Psoas muscle (tissue), 8 donors: ENCODE results near the gene TRIM61. TPM values are rescaled to one million over a fixed set of nuclear protein-coding genes. Genes with fewer than 3 reads are reported as not detected.

ENCODE experiments used
- ATAC-seq, 4 donors: fragments of 200-7000 bp; cut with Tn5 transposase; one replicate each; pipeline ENCODE4 v1.9.1; 2020; ENCODE audit warnings: moderate library complexity in 3 of 4, mild to moderate bottlenecking in 2 of 4
- DNase-seq, 2 donors: peaks; one replicate each; pipeline ENCODE4 v3.0.0-alpha.2; 2020
- H3K27ac ChIP-seq: fragments of 200-600 bp; one replicate; pipeline ENCODE4 v1.8.0; 2022
- H3K27me3 ChIP-seq, 3 donors: fragments of 200-600 bp in 1 of 3; one replicate each; pipeline versions ENCODE4 v1.6.1 to v1.8.0; 2013 to 2022; ENCODE audit warnings: low read length in 2 of 3, mild to moderate bottlenecking in 2 of 3, moderate library complexity in 1 of 3; ENCODE audit not compliant: insufficient read depth in 3 of 3
- H3K36me3 ChIP-seq, 2 donors: fragments of 200-600 bp in 1 of 2; one replicate each; pipeline versions ENCODE4 v1.6.1 to v1.8.0; 2013 to 2022; ENCODE audit warnings: low read depth in 1 of 2, mild to moderate bottlenecking in 1 of 2, moderate library complexity in 1 of 2; ENCODE audit not compliant: insufficient read depth in 1 of 2
- H3K4me1 ChIP-seq: fragments of 200-600 bp; one replicate; pipeline ENCODE4 v1.8.0; 2022
- H3K4me3 ChIP-seq: fragments of 200-600 bp; one replicate; pipeline ENCODE4 v1.8.0; 2022; ENCODE audit warnings: mild to moderate bottlenecking
- H3K9me3 ChIP-seq: fragments of 200-600 bp; one replicate; pipeline ENCODE4 v1.8.0; 2022
- WGBS, 3 donors: extraction: QIAGEN DNeasy Blood & Tissue Kit; methylation state at CpG; one replicate each; pipeline versions ENCODE4 v1.1.6 to v1.1.7; 2013; 5-methylcytosine and 5-hydroxymethylcytosine counted together
- intact Hi-C, 2 donors: fragments of 100-400 bp; cut with DNase I; formaldehyde crosslinking; loops; one replicate each; pipeline versions ENCODE4 v1.11.0 to v1.14.2; 2022
- polyA plus RNA-seq, 3 donors: library from polyadenylated mRNA; stranded (reverse); fragments of 200-250 nt; gene quantifications; one replicate each; pipeline ENCODE4 v1.2.3, GENCODE V29; 2013
- total RNA-seq, 4 donors: library from RNA; stranded (reverse); fragmentation: NEBNext Ultra II Directional in 2 of 4; extraction: Animal tissue kit (Norgen Biotek cat#: 25700) in 2 of 4; gene quantifications; one replicate each; pipeline versions ENCODE4 v1.2.1 to v1.2.4, GENCODE V29; 2021 to 2023
- TF ChIP-seq, protein P1 (sequence below): fragments of 200-600 bp; IDR thresholded peaks from one replicate; pipeline ENCODE4 v1.8.0; 2022; ENCODE audit warnings: antibody characterized with exemption
- donor health status: healthy with polysubstance abuse.
- donor health status: DM: no; HTN: no; CAD: no; lungs with moderate emphysema.
- donor health status: Bipolar disorder and iron deficiency.
- donor health status: healthy.
- donor health status: DM: yes; HTN: yes; CAD: no.
- donor health status: DM: no; HTN: no; CAD: no.
- donor health status: DM: no; HTN: no; CAD: no.
- donor health status: DM: yes; HTN: yes; CAD: no.

The TRIM61 gene
- total and polyA plus RNA-seq, 7 donors, result 0.08 to 0.58 (median 0.26) TPM; not detected in 4

DNA sequence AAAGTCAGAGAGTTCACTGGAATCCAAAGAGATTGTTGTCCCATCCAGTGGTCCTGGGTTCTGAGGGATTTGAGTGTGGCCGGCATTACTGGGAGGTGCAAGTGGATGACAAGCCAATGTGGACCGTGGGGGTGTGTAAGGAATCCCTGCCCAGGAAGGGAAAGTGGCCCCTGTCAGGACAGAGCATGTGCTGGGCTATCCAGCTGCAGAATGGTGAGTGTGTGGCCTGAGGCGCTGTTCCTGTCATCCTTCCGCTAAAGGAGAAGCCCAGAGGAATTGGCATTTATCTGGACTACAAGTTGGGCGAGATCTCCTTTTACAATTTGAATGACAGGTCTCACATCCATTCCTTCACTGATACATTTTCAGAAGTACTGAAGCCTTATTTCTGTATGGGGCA lies 33.9 kb upstream of the TRIM61 start:
- intact Hi-C loops, result no loop called here
- DNase-seq (no peak), ATAC-seq (no peak)
- Histone ChIP-seq H3K4me3 (no peak overlapping the region), H3K9me3 (no peaks in the 10 kb centered on the region), H3K4me1 (no peaks in the 10 kb centered on the region), H3K36me3 (no peaks in the 10 kb centered on the region), H3K27me3 (no peaks in the 10 kb centered on the region), H3K27ac (no peak overlapping the region)
- TF ChIP-seq, protein P1, sequence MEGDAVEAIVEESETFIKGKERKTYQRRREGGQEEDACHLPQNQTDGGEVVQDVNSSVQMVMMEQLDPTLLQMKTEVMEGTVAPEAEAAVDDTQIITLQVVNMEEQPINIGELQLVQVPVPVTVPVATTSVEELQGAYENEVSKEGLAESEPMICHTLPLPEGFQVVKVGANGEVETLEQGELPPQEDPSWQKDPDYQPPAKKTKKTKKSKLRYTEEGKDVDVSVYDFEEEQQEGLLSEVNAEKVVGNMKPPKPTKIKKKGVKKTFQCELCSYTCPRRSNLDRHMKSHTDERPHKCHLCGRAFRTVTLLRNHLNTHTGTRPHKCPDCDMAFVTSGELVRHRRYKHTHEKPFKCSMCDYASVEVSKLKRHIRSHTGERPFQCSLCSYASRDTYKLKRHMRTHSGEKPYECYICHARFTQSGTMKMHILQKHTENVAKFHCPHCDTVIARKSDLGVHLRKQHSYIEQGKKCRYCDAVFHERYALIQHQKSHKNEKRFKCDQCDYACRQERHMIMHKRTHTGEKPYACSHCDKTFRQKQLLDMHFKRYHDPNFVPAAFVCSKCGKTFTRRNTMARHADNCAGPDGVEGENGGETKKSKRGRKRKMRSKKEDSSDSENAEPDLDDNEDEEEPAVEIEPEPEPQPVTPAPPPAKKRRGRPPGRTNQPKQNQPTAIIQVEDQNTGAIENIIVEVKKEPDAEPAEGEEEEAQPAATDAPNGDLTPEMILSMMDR, result no peak
- 69 to 80% (median 76%) methylated on average over 5 of the region's 5 CpGs for WGBS, 3 donors

DNA sequence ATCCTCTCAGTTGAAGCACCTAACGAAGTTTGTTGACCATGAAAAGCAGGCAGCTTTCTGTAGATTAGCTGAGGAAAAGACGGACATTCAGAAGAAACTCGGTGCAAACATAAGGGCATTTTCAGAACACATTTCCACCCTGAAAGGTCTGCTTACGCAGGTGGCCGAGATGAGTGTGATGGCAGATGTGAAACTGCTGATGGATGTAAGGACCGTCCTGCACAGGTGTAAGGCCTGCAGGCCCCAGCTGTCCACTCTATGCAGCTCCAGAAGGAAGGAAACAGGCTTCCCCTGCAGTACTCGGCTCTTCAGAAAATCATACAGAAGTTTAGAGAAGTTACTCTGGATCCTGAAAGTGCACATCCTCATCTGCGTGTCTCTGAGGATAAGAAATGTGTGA lies 33.5 kb upstream of the TRIM61 start:
- H3K36me3 ChIP-seq, result no peaks in the 10 kb centered on the region
- ATAC-seq (no peak), DNase-seq (no peak)
- WGBS, 3 donors, result 81 to 88% (median 85%) methylated on average over 8 of the region's 8 CpGs
- intact Hi-C loops, result no loop called here
- no peaks in the 10 kb centered on the region for H3K4me1 ChIP-seq
- no peaks in the 10 kb centered on the region for H3K27me3 ChIP-seq
- H3K27ac ChIP-seq, result no peak overlapping the region
- no peak overlapping the region for H3K4me3 ChIP-seq
- no peaks in the 10 kb centered on the region for H3K9me3 ChIP-seq
- TF ChIP-seq, protein P1, result no peak

DNA sequence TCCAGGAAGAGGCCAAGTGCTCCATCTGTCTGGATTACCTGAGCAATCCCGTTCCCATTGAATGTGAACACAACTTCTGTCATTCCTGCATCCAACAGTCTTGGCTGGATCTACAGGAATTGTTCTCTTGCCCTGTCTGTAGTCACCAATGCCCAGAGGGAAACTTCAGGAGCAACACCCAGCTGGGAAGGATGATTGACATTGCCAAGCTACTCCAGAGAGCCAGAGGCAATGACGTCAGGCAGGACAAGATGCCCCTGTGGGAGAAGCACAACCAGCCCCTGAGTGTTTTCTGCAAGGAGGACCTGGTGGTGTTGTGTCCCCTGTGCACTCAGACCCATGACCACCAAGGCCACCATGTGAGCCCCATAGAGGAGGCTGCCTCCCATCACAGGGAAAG lies 33.0 kb upstream of the TRIM61 start:
- H3K36me3 ChIP-seq, result no peaks in the 10 kb centered on the region
- TF ChIP-seq, protein P1, result no peak
- ATAC-seq (no peak), DNase-seq (no peak)
- intact Hi-C loops, result no loop called here
- WGBS, 3 donors, result 74 to 82% (median 75%) methylated on average over 2 of the region's 2 CpGs
- H3K4me3 ChIP-seq, result no peak overlapping the region
- H3K4me1 ChIP-seq, result no peaks in the 10 kb centered on the region
- no peaks in the 10 kb centered on the region for H3K9me3 ChIP-seq
- no peaks in the 10 kb centered on the region for H3K27me3 ChIP-seq
- H3K27ac ChIP-seq, result no peak overlapping the region

DNA sequence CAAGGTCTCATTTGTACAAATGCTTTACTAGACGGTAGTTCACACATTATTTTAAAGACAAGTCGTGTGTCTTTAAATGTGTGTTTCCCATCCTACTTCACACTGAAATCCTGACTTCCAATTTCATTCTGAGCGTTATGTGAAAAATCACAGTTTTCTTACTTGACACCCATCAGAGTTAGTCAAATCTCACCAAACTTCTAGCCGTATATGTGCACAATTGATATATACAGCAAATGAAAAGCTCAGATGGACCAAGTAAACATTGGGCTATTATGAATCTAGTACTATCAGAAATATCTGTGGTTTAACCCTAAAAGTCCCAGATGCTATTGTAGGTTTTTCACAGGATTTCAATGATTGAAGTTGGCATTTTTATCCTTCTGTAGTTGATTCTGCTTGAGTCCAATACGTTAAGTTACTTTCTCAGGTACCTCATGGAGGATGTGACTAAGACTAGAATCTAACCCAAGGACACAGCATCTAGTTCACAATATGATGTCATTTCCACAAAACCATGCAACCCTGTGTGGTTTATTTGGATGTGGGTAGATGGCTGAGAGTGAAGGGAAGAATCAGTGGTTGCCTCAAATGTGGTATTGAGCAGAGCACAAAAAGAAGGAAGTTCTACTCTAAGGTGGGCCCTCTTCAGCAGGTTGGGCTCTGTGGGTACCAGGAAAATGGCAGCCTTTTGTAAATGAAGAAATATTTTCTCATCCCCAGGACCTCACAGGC lies 32.2 kb upstream of the TRIM61 start:
- Histone ChIP-seq H3K4me1 (no peaks in the 10 kb centered on the region), H3K27me3 (no peaks in the 10 kb centered on the region), H3K9me3 (no peaks in the 10 kb centered on the region), H3K36me3 (no peaks in the 10 kb centered on the region), H3K4me3 (no peak overlapping the region), H3K27ac (no peak overlapping the region)
- intact Hi-C loops, result no loop called here
- TF ChIP-seq, protein P1, result no peak
- no peak for DNase-seq
- no peak for ATAC-seq
- 85 to 87% (median 86%) methylated on average over 5 of the region's 5 CpGs for WGBS, 3 donors

DNA sequence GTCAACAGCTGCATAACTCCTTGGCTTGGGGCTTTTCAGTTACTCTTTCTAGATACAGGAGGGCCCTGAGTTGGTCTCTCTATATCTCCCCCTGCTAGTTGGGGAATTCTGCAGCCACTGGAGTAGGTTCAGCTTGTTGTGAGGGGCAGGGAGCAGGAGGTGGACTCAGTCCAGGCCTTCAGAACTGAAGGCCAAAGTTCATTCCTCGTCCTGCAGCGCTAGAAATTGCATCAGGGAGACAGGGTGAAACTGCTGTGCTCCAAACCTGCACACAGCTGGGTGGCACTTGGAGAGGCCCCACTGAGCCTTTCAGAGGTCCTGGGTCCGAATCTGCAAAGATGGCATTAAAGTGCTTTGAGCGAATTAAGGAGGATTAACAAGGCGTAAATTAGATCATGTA lies 29.4 kb upstream of the TRIM61 start:
- no peaks in the 10 kb centered on the region for H3K27me3 ChIP-seq
- DNase-seq (no peak), ATAC-seq (no peak)
- WGBS, 3 donors, result 79 to 85% (median 83%) methylated on average over 5 of the region's 5 CpGs
- H3K9me3 ChIP-seq, result no peaks in the 10 kb centered on the region
- no peak overlapping the region for H3K4me3 ChIP-seq
- H3K36me3 ChIP-seq, result no peaks in the 10 kb centered on the region
- intact Hi-C loops, result no loop called here
- H3K4me1 ChIP-seq, result no peaks in the 10 kb centered on the region
- TF ChIP-seq, protein P1, result no peak
- no peak overlapping the region for H3K27ac ChIP-seq
